GM18873 (cell line): ENCODE results near the gene MED19.
"Not testable (repeated sequence)": the region's sequence is repeated elsewhere in the genome, so short reads cannot be mapped to it uniquely, and the experiment has no call there.

Source experiments
- ATAC-seq: cut with Tn5 transposase; IDR thresholded peaks from one replicate; pipeline ENCODE4 v1.9.1; 2021; ENCODE audit warnings: mild to moderate bottlenecking, moderate library complexity, moderate number of reproducible peaks; ENCODE audit not compliant: unreplicated experiment, low FRiP score

MED19 gene, protein sequence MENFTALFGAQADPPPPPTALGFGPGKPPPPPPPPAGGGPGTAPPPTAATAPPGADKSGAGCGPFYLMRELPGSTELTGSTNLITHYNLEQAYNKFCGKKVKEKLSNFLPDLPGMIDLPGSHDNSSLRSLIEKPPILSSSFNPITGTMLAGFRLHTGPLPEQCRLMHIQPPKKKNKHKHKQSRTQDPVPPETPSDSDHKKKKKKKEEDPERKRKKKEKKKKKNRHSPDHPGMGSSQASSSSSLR

DNA sequence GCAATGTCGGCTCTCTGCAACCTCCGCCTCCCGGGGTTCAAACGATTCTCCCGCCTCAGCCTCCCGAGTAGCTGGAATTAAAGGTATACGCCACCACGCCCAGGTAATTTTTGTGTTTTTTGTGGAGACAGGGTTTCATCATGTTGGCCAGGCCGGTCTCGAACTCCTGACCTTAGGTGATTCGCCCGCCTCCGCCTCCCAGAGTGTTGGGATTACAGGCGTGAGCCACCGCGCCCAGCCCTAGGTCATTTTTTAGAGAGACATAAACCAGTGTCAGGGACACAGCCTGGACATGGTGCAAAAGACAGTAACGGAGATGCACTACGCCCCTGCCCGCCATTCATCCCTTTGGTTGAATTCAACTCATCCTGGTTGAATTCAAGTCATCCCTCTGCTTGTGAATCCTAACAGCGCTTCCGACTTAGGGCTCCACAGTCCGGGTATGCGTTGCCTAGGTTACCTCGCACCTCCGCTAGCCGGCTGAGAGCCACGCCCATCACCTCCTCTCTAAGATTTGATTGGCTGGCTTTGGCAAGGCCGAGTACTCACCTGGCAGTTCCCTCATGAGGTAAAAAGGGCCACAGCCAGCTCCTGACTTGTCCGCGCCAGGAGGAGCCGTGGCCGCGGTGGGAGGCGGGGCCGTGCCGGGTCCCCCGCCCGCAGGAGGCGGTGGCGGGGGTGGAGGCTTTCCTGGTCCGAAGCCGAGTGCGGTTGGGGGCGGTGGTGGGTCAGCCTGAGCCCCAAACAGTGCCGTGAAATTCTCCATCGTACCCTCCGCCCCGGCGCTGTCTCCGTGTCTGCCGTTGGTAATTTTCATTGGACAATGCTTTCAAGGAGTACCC lies at the start of gene MED19:
MED19 (minus strand) TSS at position 802 of the 842 bp plus-strand sequence; CDS start at position 766, 36 bp downstream.
- ATAC-seq = peak; percentile 26

DNA sequence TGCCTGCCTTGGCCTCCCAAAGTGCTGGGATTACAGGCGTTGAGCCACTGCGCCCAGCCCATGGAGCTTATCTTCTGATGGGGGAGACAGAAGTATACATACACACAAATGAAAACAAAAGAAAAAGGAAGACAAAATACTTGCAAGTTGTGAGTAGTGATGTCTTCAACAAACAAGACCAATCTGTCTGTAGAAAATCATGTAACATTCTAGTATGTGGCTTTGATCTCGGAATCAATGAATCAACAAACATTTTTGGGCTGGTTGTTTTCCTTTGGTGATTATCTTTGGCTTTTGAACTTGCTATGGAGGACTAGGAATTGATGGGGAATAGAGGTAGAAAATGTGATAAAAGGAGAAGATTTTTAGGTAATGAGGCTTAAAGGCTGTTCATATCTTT lies 46.2 kb upstream of the MED19 start:
- no peak for ATAC-seq

DNA sequence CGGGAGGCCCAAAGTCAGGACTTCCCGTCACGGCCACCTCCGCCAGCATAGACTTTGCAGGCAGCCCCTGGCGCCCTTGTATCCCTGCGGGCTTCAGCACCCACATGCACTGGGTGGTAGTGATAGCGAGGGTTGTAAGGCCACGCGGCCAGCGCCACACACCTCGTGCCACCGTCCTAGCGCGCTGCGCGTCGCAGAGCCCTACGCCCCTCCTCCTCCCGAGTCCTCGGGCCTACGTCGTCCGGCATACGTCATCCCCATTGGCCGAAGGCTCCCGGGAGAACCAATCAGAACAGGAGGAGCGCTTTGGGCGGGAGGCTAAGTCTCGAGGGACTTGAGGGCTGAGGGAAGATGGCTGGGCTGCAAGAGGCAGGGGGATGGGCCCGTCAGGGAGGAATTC lies 40.9 kb upstream of the MED19 start:
- no peak for ATAC-seq

DNA sequence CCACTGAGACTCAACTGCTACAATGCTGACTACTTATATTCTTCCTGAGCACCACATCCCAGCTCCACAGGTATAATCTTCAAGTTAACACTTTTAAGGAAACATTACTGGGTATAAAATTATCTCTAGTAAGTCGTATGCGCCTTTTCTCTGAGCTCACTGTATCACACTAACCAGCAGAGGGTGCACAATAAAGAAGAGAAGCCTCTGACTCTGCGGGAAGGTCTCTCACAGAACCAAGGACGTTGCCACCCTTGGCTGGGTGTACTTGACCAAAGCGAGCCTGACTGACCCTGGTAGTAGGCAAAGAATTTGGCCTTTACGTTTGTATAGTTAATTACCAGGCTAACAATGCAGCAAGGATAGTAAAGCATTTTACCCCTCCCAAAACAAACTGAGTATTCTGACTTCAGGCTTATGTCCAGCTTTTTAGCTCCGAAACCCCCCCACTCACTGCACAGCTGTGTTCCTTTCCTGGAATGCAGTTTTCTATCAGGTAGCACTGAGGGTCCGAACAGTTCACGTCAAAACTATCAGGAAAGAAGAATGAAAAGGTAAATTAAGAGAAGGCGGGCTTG lies 39.8 kb upstream of the MED19 start, which contains the start of gene BTBD18:
BTBD18 (minus strand) TSS at position 144 of the 578 bp plus-strand sequence. CDS start 631 bp downstream, outside the sequence.
- ATAC-seq = no peak

DNA sequence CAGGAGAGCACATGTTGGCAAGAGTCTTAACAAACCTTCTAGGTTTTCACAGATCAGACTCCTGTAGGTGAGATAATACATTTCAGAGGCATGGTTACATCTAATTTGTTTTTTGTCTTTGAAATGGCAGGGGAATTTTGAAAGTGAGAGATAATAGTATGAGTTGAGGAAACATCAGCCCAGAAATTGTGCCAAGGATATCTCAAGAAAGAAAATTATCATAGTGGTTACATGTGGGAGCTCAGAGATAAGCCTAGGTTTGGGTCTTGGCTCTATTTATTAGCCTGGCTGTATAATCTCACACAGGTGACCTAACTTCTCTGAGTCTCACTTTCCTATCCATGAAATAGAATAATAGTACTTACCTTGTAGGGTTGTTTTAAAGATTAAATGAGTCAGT lies 39.2 kb upstream of the MED19 start:
- ATAC-seq = no peak

DNA sequence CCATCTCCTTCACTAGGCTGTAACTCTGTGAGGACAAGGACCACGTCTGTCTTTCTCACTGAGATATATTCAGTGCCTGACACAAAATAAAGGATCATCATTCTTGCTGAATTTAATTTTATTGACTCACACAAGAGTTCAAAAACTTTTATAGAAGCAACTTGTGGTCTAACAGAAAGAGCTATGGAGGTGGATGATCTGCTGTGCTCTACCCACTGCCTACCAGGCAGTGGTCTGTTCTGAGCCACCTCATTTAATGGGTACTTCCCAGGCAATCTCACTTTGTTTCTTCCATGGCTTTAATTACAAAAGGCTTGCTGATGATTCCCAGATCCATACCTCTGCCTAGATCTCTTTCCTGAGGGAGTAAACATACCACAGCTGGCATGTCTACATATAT lies 34.9 kb upstream of the MED19 start:
- no peak for ATAC-seq

DNA sequence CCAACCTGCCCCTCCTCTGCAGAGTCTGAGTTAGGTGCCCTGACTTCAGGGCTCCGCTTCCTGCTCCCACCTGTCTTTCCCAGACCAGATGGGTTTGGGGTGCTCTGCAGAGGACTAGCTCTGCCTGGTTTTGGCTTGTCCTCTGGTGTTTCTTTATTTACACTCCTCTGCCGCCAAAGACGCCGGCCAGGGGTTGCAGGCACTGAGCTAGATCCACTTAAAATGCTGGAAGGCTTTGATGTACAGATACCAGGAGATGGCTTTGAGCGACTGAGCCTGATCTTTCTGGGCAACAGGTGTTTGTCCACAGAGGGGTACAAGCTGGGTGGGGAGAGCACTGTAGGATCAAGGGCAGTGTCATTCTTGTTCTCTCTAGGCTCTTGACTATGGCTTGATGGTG lies 33.2 kb upstream of the MED19 start:
- no peak for ATAC-seq

DNA sequence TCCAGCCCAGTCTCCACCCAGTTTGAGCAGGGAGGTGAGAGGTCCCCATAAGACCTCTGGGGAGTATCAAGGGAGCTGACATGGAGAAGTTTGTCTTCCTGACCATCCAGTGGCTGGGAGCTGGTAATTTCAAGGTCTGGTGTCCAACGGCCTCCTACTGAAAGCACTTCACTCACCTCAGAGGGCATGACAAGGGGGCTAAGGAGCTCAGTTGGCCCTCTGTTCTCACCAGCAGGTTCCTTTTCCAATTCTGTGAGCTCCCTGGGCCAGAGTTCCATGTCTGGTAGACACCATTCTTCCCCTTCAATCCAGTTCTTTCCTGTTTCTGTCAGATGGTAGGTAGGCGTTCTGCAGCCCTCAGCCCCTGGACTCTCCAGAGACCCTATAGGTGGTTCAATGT lies 32.3 kb upstream of the MED19 start:
- ATAC-seq = no peak

DNA sequence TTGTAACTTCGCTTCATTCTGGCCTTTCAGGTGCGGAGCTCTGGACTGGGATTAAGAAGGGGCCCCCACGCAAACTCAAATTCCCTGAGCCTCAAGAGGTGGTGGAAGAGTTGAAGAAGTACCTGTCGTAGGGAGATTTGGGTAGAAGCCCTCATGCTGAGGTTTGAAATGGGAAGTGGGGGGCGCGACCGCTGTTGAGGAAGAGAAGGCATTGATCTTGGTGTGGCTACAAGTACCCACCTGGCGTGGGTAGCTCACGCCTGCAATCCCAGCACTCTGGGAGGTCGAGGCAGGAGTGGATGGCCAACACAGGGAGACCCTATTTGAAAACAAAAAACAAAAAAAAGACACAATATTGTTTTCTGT lies 30.1 kb upstream of the MED19 start:
- no peak for ATAC-seq

DNA sequence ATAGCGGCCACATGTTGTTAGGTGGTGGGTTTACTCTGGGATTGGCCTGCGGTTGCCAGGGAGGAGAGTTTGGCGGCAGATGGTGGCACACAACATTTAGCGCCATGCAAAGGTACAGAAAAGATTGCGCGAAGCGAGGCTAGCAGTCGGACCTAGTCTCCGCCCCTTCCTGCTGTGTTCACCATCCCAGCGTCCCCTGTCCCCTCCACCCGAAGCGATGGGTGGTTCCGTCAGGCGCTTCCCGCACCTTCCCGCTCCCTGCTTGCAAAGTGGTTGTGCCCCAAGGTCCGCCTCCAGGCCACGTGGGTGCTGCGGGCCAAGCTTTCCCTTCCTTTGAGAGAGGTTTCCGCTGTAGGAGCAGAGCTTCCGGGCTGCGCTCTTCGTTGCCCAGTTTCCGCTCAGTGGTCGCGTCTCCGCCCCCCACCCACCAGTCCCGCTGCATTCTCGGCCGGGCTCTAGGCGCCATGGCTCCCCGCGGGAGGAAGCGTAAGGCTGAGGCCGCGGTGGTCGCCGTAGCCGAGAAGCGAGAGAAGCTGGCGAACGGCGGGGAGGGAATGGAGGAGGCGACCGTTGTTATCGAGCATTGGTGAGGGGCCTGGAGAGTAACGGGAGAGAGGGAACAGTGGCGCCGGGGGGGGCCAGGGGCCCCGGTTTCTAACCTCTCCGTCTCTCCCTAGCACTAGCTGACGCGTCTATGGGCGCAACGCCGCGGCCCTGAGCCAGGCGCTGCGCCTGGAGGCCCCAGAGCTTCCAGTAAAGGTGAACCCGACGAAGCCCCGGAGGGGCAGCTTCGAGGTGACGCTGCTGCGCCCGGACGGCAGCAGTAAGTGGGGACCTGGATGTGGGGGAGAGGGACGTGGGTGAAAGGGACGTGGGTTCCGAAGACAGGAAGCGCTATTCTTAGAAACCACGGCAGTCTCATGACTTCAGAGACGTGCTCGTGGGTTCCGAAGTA lies 29.4 kb upstream of the MED19 start, which contains the start of gene SELENOH:
SELENOH (plus strand) TSS at position 360 of the 955 bp plus-strand sequence; CDS start at position 465, 105 bp downstream.
- ATAC-seq = peak; percentile 87

DNA sequence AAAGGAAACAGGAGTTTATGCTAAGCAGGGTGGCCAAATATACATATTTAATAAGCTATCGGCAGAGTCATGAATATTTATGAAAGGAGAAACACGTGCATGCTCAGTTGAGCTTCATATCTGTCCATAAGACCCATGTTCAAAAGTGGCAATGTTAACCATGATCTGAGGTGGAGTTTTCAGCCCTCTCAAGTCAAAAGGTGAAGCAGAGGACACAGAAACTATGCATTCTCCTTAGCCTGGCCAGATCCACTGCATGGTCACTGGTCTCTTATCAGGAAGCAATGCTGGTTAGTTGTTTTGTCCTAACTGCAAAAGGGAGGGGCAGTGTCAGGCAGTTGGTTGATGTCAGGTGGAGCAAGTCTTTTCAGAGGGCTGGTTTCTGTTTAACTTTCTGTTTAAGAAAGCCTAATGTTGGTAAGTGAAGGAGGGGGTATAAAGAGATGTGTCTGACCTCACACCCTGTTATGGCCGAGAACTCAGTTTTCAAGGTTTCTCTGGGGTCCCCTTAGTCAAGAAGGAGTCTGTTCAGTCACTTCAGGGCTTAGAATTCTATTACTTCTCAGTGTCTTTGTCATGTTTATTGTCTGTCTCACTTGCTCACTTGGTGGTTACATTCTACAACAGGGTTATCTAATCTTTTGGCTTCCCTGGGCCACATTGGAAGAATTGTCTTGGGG lies 23.7 kb upstream of the MED19 start:
- ATAC-seq = no peak

DNA sequence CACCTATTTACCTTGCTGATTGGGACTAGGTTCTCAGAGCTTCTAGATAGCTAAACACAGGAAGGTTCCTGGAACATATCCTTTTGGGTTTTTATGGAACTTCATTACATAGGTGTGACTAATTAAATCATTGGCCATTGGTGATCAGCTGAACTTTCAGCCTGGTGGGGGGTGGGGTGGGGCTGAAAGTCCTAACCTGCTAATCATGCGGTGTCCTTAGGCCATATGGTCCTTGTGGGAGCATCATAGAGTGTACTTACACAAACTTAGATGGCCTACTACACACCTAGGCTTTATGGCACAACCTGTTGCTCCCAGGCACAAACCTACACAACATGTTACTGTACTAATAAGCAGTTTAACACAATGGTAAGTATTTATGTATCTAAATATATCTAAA lies 20.6 kb upstream of the MED19 start:
- ATAC-seq = no peak

DNA sequence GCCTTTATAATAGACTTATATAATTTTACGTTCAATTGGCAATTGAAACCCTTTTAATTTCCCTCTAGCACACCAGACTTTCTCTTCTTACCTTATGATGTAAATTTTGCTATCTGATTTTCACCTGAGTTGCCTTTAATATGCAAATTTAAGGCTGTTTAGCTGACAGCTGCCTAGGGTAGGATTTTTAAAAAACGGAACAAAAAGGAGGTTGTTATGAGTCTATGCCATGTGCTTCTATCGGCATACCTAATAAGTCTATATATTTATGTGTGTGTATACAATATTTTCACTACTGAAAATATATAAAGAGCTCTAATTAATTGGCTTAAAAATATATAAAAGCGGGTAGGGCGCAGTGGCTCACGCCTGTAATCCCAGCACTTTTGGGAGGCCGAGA lies 17.5 kb upstream of the MED19 start:
- ATAC-seq = no peak

DNA sequence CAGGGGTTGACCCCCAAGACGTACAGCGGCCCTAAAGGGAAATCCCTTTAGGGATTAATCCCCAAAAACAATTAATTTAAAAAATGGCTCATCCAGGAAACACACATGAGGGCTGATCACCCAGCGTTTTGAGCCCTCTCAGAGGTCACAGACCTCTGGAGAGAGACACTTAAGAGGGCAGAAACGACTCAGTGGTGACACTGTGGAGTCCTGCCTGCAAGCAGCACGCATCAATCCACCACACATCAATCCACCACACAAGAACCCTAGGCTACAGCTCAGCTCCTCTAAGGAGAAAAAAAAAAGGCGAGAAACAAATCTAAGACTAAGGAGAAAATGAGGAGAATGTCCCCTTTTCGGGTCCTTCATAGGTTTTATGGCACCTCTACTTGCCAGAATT lies 16.8 kb upstream of the MED19 start:
- ATAC-seq = no peak

DNA sequence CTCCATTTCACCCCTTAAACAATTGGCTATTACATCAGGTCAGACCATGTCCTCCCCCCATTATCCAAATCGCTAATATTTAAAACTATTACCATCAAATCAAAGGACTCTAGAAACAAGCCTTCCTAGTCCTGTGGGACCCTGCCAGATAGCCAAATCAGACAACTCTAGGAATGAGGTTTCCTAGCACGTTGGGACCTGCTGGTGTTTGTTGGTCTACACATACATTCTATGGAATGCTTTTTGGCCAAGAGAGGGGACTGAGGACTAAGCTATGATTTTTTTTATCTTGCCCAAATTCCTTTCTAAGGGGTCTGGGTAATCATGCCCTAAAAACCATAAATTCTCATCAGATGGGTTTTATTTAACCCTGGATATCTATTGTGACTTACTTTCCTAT lies 15.2 kb upstream of the MED19 start:
- ATAC-seq = no peak

DNA sequence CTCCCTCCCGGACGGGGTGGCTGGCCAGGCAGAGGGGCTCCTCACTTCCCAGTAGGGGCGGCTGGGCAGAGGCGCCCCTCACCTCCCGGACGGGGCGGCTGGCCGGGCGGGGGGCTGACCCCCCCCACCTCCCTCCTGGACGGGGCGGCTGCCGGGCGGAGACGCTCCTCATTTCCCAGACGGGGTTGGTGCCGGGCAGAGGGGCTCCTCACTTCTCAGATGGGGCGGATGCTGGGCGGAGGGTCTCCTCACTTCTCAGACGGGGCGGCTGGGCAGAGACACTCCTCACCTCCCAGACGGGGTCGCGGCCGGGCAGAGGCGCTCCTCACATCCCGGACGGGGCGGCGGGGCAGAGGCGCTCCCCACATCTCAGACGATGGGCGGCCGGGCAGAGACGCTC lies 4.7 kb upstream of the MED19 start:
- not testable (repeated sequence) for ATAC-seq

DNA sequence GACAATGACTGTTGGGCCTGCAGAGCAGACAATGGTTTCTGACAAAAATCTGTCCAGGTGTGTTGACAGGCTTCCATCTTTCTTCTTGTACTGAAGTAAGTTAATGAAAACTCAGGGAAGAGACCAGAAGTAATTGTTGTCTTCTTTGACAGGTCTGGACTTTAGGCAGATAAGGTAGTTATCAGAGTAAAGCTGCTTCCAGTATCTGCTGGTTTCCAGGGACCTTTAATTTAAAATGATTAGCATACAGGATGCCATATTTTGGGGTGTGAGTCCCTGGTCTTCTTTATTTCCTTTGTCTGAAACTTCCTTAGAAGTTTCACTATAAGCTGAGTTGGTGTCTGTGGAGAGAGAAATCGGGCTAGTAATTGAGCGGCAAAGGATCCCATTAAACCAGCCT lies 1.8 kb upstream of the MED19 start:
- no peak for ATAC-seq

DNA sequence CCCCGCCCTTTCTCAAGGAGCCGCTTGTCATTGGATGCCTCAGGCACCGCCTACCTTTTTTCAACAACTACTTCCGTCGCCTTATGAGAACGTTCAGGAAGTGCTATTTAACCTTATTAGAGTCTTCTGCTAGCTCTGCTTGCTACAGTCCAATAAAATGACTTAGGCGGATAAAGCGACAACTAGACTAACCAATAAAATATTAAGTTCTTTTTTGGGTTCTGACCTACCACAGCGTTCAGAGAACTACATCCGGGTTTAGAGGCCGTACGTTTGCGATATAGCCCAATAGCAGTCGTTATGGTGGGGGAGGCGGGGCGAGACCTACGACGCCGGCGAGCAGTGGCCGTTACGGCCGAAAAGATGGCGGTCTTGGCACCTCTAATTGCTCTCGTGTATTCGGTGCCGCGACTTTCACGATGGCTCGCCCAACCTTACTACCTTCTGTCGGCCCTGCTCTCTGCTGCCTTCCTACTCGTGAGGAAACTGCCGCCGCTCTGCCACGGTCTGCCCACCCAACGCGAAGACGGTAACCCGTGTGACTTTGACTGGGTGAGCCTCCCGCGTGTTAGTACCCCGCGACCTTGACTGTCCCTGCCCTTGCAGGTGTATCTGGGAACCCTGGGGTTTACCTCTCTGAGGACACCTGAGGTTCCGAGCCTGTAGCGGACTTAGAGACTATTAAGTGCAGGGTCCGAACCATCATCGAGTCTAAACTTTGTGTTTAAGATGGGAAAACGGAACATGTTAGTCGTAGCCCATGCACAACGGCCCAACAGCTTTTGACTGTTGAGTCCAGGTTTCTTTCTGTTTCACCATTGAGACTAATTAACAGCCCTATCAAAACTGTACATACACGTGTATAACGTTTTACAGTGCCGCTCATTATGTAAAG lies 488 bp upstream of the MED19 start, which contains the start of gene TMX2:
TMX2 (plus strand) TSS at position 338 of the 895 bp plus-strand sequence; CDS start at position 364, 26 bp downstream.
- peak; percentile 99 for ATAC-seq
